HG02623 (cell line): ENCODE data around the gene BIVM.
"Not testable (repeated sequence)": the region's sequence is repeated elsewhere in the genome, so short reads cannot be mapped to it uniquely, and the experiment has no call there.

Experiments used
- ATAC-seq: cut with Tn5 transposase; IDR thresholded peaks from one replicate; pipeline ENCODE4 v1.9.1; 2021; ENCODE audit warnings: moderate library complexity; ENCODE audit not compliant: unreplicated experiment

Gene BIVM, protein sequence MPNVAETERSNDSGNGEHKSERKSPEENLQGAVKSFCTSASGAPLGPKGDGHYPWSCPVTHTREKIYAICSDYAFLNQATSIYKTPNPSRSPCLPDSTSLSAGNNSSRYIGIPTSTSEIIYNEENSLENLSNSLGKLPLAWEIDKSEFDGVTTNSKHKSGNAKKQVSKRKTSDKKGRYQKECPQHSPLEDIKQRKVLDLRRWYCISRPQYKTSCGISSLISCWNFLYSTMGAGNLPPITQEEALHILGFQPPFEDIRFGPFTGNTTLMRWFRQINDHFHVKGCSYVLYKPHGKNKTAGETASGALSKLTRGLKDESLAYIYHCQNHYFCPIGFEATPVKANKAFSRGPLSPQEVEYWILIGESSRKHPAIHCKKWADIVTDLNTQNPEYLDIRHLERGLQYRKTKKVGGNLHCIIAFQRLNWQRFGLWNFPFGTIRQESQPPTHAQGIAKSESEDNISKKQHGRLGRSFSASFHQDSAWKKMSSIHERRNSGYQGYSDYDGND

DNA sequence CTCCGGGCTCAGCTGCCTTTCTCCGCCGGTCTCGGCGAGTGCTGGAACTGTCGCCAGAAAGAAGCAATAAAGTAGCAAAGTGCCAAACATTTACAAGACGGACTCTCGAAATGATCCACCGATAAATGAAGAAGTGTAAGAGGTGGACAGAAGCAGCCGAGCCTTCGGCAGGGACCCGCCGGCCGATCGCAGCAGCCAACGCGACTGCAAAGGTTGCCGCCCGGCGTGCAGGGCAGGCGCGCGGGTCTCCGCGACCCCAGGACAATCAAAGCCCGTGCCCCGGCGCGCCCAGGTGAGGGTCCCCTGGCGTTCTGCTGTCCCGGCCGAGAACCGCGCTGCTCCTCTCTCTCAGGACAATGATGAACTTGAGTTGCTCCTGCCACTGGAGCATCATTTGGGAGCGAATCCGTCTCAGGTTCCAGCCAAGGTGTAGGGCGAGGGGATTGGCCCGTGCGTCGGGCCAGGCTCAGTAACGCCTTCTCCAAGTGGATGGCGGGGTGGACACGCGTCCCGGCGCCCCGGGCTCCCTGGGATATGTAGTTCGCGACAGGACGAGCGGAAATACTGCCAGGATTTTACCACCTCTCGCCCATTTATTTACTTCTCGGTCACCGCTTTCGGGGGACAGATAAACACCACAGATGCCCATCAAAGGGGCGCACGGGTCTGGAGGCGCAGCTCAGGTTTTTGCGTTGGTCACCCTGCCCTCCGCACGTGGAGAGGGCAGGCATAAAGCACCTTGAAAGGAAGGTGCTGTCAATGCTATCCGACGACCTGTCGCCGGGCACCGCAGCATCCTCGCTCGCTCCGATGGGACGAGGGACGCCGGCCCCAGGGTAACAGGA is at the start of gene BIVM, which contains the start of gene POGLUT2:
BIVM (plus strand) TSS at position 539 of the 845 bp plus-strand sequence. CDS start 8,149 bp downstream, outside the sequence.
POGLUT2 (minus strand) TSS at position 396 of the 845 bp plus-strand sequence; CDS start at position 90, 306 bp downstream.
- ATAC-seq = peak; percentile 75

DNA sequence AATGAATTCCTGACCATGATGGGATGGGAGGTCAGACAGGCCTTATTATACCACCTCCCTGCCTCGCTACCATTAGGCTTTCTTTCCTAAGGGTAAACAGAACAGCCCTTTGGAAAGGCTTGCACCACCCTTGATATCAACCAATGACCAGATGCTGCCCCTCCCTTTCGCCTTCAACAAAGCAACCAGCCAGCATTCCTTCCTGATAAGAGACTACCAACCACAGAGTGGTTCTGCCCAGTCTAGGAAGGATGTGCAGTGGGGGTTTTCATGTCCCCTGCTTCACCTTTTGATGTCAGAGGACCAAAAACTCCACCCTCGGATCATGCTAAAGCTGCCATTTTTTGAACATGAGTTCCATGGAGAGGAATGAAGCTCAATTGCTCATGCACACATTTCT is 47.0 kb upstream of the BIVM start:
- no peak for ATAC-seq

DNA sequence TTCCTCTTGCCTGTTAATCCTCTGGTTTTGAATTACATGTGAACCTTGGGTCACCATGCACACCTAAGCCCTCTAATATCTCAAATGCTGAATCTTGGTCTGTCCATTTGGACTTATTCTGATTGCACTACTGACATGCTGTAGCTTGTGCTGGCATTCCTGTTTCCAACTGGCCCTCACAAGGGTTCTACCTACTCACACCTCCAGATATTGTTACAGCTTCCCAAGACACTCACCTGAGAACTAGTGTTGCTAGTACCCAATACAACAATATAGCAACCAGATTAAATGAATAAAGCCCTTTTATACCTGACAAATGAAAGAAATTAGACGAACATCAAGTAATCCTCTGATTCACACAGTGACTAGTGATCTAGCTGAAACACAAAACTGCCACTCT is 41.9 kb upstream of the BIVM start:
- no peak for ATAC-seq

DNA sequence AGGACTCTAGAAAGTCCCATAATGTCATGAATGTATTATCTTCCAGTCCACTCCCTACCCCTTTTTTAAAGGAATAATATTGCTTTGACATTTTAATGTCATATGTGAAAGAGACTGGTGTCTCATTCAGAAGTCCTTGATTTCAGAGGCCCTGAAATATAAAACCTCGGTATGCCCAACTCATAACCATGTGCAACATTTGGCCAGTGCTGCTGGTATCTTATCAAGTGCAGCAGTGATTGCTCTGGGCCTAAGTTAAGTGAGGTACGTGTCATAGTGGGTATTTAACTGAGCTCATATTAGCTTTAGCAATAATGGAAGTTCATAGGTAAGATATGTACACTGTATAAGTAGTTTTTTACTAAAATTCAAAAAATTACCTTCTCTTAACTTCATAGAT is 40.1 kb upstream of the BIVM start:
- no peak for ATAC-seq

DNA sequence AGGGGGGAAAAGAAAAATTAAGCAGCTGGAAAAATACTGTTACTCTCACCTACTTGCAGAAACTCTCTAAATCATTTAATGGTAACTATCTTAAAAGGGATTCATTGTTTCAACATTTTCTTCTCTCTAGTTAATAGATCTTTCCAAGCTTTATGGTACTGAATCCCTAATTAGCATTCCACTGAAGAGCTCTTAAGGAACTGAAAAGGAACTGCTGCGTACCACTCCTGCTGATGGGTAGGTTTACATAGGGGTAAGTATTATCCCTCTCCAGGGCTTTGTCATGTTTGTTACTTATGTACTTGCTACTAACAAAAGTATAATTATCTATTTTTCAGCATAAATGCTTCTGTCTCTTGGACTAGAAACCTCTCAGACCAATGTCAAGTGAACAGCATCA is 37.8 kb upstream of the BIVM start:
- ATAC-seq = no peak

DNA sequence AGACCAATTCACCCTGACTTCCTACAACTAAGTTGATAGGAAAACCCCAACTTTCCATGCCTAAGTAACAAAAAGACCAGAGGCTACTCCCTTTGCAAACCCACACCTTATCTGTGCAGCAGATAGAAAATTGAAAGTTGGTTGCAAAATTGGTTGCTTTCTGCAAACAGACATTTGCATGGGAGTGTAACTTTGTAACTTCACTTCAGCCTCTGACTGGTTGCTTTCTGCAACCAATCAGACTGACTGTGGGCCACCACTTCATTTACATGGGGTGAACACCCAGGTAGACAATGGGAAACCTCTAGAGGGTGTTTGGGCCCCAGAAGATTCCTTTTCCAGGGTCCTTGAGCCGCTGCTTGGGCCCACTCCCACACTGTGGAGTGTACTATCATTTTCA is 35.2 kb upstream of the BIVM start:
- ATAC-seq = no peak

DNA sequence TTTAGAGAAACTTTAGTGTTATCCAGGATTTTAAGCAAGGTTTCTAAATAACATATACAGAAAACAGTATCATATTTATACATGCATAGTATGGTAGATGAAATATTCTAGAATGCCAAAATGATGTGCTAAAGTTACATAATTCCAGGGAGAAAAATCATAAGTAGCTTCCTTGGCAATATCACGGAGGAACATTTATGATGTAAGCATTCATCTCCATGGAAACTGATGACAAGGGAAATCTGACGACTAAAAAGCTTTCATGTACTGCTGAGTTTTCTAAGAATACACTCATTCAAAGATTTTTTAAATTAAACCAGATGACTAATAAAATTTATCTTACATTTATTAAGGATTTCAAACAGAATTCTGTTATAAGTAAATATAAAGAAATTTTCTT is 30.0 kb upstream of the BIVM start:
- ATAC-seq = no peak

DNA sequence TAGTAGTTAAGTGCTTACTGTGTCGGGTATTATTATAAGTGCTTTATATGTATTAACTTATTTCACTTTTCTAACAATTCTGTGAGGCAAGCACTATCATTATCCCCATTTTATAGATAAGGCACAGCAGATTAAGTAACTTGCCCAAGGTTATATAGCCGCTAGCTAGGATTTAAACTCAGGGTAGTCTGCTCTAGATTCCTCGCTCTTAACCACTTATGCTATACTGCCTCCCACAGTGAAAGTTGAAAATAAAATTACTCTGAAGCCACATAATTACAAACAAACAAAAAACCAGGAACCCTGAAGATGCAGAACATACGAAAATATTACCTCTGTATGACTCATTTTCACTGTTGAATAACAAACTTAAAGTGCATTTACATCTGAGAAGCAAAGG is 29.2 kb upstream of the BIVM start:
- no peak for ATAC-seq

DNA sequence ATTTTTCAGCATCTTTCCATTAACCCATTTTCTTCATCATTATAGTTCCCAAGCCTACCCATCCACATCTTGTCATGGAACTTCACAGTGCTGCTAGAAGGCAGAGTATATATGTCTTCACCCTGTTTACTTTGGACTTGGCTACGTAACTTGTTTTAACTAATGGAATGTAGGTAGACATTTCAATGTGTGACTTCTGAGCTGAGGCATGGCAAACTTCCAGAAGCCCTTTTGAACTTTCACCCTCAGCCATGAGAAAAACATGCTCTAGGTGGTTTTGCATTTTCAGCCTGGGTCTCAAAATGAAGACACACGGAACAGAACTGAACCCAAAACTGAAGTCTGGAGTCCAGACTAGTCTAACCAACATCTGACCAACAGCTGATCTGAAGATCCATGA is 28.5 kb upstream of the BIVM start:
- no peak for ATAC-seq

DNA sequence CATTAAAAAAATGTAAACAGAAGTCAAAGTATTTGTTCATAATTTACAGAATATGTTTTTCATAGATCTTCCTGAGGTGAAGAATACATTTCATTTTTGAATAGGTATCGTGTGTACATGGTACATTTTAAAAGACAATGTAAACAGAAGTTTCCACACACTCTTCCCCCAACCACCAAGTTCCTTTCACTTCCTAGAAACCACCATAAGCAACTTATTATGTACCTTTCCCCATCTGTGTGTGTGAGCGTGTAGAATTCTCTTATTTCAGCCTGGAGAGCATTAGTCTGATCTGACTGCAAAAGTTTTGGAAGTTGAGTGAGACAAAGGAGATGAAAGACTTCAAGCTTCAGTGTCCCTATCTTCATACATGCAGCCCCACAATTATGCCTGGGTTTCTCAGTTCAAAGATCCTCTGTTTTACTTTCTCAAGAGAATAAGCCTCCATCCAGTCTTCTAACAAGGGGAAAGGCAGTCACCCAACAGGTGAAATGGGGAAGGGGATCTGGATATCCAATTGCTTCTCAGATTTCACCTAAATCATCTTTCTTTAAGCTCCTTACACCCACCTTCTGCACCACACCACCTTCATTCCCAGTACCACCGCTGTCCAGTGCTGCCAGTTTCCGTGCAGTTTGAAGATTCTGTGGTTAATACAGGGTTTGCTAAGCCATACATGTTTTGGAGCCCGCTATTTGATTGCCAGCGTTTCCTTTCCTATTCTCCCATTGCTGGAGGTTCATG is 27.4 kb upstream of the BIVM start:
- no peak for ATAC-seq

DNA sequence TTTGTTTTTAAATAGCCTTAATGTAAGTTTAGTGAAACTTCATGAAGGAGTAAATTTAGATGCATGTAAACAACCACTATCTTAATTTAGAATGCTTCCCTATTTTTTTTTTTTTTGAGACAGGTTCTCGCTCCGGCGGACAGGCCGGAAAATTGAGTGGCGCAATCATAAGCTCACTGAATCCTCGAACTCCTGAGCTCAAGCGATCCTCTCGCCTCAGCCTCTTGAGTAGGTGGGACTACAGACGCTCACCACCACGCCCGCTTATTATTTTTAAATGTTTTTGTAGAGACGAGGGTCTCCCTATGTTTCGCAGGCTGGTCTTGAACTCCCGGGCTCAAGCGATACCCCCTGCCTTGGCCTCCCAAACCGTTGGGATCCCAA is 26.9 kb upstream of the BIVM start:
- ATAC-seq = no peak

DNA sequence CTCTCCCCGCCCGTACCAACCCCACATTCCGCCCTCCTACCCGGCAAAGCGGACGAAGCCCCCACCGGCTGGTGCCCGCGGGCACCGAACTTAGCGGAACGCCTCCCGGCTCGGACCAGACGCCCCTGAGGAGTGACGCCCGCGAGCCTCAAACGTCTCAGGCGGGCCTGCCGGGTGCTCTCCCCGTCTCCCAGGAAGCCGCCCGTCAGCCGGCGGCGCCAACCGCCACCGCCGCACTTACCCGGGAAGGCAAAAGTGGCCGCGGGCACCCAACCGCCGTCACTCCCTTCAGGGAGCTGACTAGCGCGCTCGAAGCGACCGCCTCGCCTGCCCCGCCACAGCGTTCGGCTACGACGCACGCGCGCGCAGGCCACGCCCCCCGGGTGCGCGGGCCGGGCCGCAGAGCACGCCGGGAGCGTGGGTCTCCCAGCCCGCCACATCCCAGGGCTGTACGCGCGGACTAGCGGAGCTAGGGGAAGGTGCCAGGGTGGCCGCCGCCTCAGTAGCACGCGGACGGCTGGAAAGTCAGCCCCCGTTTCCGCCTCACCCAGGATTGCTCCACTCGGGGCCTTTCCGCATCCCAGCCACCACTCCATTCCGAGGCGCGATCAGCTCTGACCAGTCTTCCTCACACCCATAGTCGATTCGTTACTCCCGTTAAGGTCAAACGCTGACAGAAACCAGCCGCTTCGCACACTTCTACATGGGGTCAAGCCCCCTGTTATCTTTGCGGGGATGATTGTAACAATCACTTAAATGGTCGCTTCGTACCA is 25.3 kb upstream of the BIVM start, which contains the start of gene TEX30:
TEX30 (minus strand) TSS at position 346 of the 773 bp plus-strand sequence. CDS start 3,760 bp downstream, outside the sequence.
- peak; percentile 94 for ATAC-seq

DNA sequence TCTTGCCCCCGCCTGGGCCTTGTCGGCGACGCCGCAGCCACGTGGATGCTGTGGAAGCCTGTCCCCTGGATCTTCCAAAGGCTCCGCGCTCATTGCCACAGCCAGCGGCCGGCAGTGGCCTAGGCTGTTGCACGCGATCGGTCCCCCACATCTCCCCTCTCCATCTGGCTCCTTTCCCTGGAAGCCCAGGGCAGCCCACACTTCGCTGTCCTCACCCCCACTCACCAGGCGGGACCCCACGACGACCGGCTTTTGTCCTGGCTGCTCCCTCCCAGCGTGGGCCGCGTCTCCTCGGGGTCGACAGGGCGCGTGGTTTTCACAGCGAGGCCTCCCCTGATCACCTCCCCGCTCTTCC is 24.7 kb upstream of the BIVM start:
- no peak for ATAC-seq

DNA sequence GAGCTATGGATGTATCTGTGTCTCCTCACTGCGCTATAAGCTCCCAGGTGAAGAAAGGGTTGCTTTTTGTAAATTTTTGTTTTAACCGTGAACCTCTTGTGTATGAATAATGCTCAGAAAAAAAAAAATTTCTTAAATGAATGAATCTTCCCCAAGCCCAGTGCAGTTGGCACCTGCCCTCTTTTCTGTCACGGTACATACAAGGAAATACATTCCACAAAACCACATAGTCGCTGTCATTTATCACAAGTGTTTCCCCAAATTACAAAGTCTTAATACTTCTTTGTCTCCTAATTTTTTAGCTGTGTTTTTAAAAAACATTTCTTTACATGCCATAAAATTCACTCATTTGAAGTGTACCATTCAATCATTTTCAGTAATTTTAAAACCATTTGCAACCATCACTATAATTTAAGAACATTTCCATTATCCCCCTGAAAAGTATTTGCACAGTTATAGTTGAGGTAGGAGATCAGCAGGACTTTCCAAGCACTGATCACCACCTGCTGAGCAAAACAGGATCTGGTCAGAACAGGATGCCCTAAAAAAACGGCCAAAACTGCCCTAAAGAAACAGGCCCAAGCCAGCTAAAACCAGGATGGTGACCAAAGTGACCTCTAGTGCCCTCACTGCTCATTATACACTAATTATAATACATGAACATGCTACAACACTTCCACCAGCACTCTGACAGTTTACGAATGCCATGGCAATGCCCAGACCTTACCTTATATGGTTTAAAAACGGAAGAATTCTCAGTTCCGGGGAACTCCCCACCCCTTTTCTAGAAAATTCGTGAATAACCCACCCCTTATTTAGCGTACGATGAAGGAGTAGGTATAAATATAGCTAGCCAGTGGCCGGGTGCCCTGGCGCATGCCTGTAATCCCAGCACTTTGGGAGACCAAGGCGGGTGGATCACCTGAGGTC is 24.1 kb upstream of the BIVM start:
- no peak for ATAC-seq

DNA sequence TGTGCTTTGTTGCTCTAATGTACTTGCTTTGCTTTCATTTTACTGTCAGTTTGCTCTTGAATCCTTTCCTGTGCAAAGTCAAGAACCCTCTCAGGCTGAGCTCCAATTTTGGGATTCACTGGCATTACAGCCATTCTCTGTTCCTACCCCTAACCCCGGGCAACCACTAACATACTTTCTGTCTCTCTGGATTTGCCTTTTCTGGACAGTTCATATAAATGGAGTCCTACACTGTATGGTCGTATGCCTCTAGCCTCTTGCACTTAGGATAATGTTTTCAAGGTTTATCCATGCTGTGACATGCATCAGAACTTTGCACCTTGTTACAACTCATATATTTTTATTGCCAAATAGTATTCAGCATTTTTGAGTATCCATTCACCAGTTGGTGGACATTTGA is 22.6 kb upstream of the BIVM start:
- ATAC-seq = no peak

DNA sequence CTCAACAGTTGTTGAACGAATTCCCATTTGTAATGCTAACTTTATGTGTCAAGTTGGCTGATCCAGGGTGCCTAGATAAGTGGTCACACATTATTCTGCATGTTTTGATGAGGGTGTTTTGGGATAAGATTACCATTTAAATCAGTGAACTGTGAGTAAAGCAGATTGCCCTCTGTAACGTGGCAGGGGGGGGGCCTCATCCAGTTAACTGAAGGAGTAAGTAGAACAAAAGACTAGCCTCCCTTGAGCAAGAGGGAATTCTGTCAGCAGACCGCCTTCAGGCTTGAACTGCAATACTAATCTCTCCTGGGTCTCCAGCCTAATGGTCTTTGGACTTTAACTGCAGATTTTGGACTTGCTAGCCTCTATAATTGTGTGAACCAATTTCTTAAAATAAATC is 21.2 kb upstream of the BIVM start:
- no peak for ATAC-seq

DNA sequence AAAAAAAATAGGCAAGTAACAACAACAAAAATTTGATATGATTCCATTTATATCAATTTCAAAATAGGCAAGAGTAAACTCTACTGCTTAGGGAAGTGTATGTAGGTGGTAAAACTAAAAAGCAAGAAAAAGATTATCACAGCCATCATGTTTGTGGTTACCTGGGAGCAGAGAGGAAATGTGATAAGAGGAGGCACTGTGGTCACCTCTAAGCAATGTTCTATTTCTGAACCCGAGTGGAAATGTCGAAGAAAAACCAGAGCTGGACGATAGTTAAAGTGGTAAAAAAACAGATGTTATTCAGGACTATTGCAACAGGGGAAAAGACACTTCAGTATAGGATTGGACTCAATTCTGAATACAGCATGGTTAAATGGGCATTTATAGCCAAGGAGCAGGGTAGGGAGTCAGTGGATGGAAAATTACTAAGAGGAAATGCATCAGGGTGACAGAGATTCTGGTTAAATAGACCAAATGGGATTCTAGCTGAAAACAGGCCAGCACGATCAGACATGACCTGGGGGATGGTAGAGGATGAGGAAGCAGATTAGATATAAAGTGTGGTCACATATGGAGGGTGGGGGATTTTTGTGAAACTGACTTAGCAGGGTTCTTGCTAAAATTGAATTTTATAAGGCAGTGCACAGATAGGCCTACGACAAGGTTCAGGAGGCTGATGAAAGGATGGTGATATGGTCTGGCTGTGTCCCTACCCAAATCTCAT is 19.3 kb upstream of the BIVM start:
- peak; percentile 47 for ATAC-seq

DNA sequence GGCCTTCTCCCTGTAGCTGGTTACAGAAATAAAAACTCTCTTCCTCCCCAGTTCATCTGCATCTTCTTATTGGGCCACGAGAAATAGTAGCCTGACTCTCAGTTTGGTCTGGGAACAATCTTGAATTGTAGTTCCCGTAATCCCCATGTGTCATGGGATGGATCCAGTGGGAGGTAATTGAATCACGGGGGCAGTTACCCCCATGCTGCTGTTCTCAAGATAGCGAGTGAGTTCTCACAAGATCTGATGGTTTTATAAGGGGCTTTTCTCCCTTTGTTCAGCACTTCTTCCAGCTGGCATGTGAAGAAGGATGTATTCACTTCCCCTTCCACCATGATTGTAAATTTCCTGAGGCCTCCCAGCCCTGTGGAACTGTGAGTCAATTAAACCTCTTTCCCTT is 18.3 kb upstream of the BIVM start:
- not testable (repeated sequence) for ATAC-seq

DNA sequence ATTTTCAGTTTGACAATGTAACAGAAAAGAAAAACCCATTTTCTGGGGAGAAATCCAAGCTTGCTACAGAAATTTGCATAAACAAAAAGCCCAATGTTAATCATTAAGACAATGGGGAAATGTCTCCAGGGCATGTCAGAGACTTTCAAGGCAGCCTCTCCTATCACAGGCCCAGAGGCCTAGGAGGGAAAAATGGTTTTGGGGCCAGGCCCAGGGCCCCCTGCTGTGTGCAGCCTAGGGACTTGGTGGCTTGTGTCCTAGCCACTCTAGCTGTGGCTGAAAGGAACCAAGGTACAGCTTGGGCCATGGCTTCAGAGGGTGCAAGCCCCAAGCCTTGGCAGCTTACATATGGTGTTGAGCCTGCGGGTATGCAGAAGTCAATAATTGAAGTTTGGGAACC is 17.3 kb upstream of the BIVM start:
- ATAC-seq = no peak
